SH-SY5Y (cell line): Measurements from ENCODE around the gene CDH11.

Source experiments
- GATA2 ChIP-seq: IDR thresholded peaks from 2 replicates; pipeline ENCODE4 v1.6.1; 2011; ENCODE audit warnings: mild to moderate bottlenecking, low read depth, low read length
- GATA3 ChIP-seq: IDR thresholded peaks from 2 replicates; pipeline ENCODE4 v1.6.1; 2011; ENCODE audit warnings: low read depth, mild to moderate bottlenecking, low read length, moderate library complexity

Gene CDH11

GRCh38 chr16:65120831-65121721 is 787 bp downstream of the CDH11 start:
- TF ChIP-seq GATA3 (no peak), GATA2 (no peak)

GRCh38 chr16:65120461-65120830 is 1.4 kb downstream of the CDH11 start:
- no peak for TF ChIP-seq GATA2
- TF ChIP-seq GATA3: no peak

- TF ChIP-seq GATA3: no peak
- TF ChIP-seq GATA2: no peak
These were observed 1.9 kb downstream of the CDH11 start for GRCh38 chr16:65119901-65120401.

- TF ChIP-seq GATA2 (no peak), GATA3 (no peak)
These were observed 2.4 kb downstream of the CDH11 start for GRCh38 chr16:65119435-65119834.

GRCh38 chr16:65118871-65119270 is 3.0 kb downstream of the CDH11 start:
- TF ChIP-seq GATA2 (no peak), GATA3 (no peak)

- no peak for TF ChIP-seq GATA3
- no peak for TF ChIP-seq GATA2
These were observed 3.9 kb downstream of the CDH11 start for GRCh38 chr16:65117811-65118448.

- no peak for TF ChIP-seq GATA3
These were observed 4.9 kb downstream of the CDH11 start for GRCh38 chr16:65116818-65117430.

- TF ChIP-seq GATA2 (no peak), GATA3 (no peak)
These were observed 5.6 kb downstream of the CDH11 start for GRCh38 chr16:65116216-65116615.

GRCh38 chr16:65114527-65114926 is 7.3 kb downstream of the CDH11 start:
- TF ChIP-seq GATA3 (no peak), GATA2 (no peak)

- no peak for TF ChIP-seq GATA2
- TF ChIP-seq GATA3: no peak
These were observed 8.4 kb downstream of the CDH11 start for GRCh38 chr16:65113441-65113840.

GRCh38 chr16:65111306-65111705 is 10.6 kb downstream of the CDH11 start:
- TF ChIP-seq GATA3: no peak
- no peak for TF ChIP-seq GATA2

GRCh38 chr16:65106757-65107156 is 15.1 kb downstream of the CDH11 start:
- TF ChIP-seq GATA3 (no peak), GATA2 (no peak)

GRCh38 chr16:65105171-65105570 is 16.7 kb downstream of the CDH11 start:
- TF ChIP-seq GATA3: no peak
- TF ChIP-seq GATA2: no peak

GRCh38 chr16:65104471-65104870 is 17.4 kb downstream of the CDH11 start:
- TF ChIP-seq GATA3 (no peak), GATA2 (no peak)
